Motor neuron (in vitro differentiated cells): Measurements from ENCODE around the gene UCHL5. TPM values are rescaled to one million over a fixed set of nuclear protein-coding genes. Genes with fewer than 3 reads are reported as not detected.

Source experiments
- ATAC-seq, 8 experiments: fragments of 200-7000 bp; cut with Tn5 transposase; replicated peaks in 6 of 8; 2 replicates each; pipeline ENCODE4 v1.8.0; 2021; ENCODE audit warnings: mild to moderate bottlenecking in 8 of 8, moderate library complexity in 8 of 8
- H3K27ac ChIP-seq, 2 donors: fragments of 250-450 bp; sonication (Bioruptor Pico); 2 replicates each; pipeline ENCODE4 v1.9.0; 2021; ENCODE audit warnings: antibody characterized with exemption in 2 of 2, mild to moderate bottlenecking in 2 of 2, moderate library complexity in 1 of 2
- H3K4me1 ChIP-seq, 2 donors: fragments of 250-450 bp; sonication (Bioruptor Pico); replicated peaks in 1 of 2; 2 replicates each; pipeline ENCODE4 v1.6.1; 2021; ENCODE audit warnings: antibody characterized with exemption in 2 of 2, mild to moderate bottlenecking in 2 of 2, moderate library complexity in 1 of 2
- H3K4me3 ChIP-seq, 5 donors: fragments of 250-450 bp; sonication (Bioruptor Pico); 2 replicates each; pipeline ENCODE4 v1.9.0; 2021; ENCODE audit warnings: antibody characterized with exemption in 5 of 5, mild to moderate bottlenecking in 5 of 5, moderate library complexity in 4 of 5
- WGBS, 10 experiments: fragments of 450-650 bp; shearing (Covaris generic); methylation state at CpG; one replicate each; pipeline ENCODE4 v1.0.0; 2022; 5-methylcytosine and 5-hydroxymethylcytosine counted together
- in situ Hi-C, 9 experiments: fragments of 400-800 bp; cut with MboI; loops; one replicate each; pipeline ENCODE4 v1.15.0; 2021; ENCODE audit warnings: low sequenced_read_pairs in 9 of 9, low pct_unique_long_range_greater_than_20kb in 2 of 9; ENCODE audit not compliant: unreplicated experiment in 9 of 9
- total RNA-seq, 8 experiments: library from RNA; unstranded; fragments of 300-600 nt; gene quantifications; 2 replicates each; pipeline versions ENCODE4 v1.2.3 to v1.2.4, GENCODE V29; 2022

UCHL5 gene
- total RNA-seq, 8 experiments from 2014 or later, result 24.7 to 79.2 (median 57.1) TPM

GRCh38 chr1:193083365-193084088 is 24.4 kb upstream of the UCHL5 start:
- Histone ChIP-seq H3K4me3 (no peak overlapping the region), H3K4me1 (no peaks in the 10 kb centered on the region), H3K27ac (no peak overlapping the region)
- WGBS, 10 experiments, result 50 to 100% (median 89%) methylated on average over 2 to 6 of the region's 6 CpGs
- in situ Hi-C loops, result no loop called here
- no peak for ATAC-seq

GRCh38 chr1:193079187-193079586 is 20.0 kb upstream of the UCHL5 start:
- Histone ChIP-seq H3K4me1 (no peaks in the 10 kb centered on the region), H3K27ac (no peak overlapping the region), H3K4me3 (no peak overlapping the region)
- in situ Hi-C loops, result no loop called here
- no peak for ATAC-seq
- 88 to 100% (median 100%) methylated on average over 1 to 3 of the region's 3 CpGs; no CpG with 5 or more reads in 3 of the 10 experiments for WGBS, 10 experiments

GRCh38 chr1:193077991-193078390 is 18.8 kb upstream of the UCHL5 start:
- Histone ChIP-seq H3K27ac (no peak overlapping the region), H3K4me3 (no peak overlapping the region), H3K4me1 (no peaks in the 10 kb centered on the region)
- ATAC-seq, result no peak
- in situ Hi-C loops, result no loop called here

- no peak overlapping the region for H3K27ac ChIP-seq
- H3K4me3 ChIP-seq, result no peak overlapping the region
- ATAC-seq, result no peak
- H3K4me1 ChIP-seq, result no peaks in the 10 kb centered on the region
- in situ Hi-C loops, result no loop called here
- WGBS, 10 experiments, result 40 to 90% (median 71%) methylated on average over 1 to 5 of the region's 5 CpGs; no CpG with 5 or more reads in 2 of the 10 experiments
These were observed 11.8 kb upstream of the UCHL5 start for GRCh38 chr1:193070942-193071341.

DNA sequence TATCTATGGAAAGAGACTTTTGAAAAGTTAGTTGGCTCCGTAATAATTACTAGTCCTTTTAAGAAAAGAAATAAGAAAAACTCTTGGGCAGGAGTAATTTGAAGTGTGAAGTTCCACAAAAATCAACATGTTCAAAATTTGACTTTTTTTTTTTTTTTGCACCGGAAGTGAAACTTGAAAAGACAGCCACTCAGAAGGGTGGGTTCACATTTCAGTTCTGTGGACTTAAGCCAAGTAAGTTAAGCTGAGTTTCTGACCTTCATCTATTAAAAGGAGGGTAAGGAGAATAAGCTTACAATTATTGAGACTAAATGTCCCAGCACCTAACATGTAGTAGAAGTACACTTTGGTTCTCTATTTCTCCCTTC is 11.2 kb upstream of the UCHL5 start:
- WGBS, 10 experiments, result 22 to 100% (median 75%) methylated on average over 1 to 2 of the region's 2 CpGs; no CpG with 5 or more reads in 1 of the 10 experiments
- Histone ChIP-seq H3K4me3 (no peak overlapping the region), H3K4me1 (no peaks in the 10 kb centered on the region), H3K27ac (no peak overlapping the region)
- ATAC-seq, result no peak
- in situ Hi-C loops, result no loop called here

DNA sequence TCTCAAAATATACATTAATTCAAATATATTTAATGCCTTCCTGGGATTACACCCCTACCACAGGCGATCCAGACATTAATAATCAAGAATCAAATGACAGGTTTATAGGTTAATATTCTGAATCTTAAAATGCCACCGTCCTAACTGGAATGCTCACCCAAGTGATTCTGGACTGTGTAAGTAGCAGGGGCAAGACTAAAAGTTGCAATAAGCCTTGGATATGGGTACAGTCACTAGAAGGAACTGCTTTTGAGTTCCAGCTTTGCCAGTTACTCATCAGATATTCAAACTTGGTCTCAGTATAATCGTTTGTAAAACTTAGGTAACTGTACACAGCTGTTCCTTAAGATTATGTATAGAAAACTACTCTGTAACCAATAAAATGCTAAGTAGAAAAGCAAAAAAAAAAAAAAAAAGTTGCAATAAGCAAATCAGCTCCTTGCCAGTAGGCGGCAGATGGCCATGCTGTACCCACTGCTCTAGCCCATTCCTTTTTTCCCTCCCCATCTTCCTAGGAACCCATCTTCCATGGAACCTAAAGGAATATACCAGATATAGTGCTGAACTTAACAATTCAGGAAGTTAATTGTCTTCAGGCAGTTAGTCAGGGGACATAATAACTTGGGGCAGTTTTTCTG is 10.7 kb upstream of the UCHL5 start:
- 28 to 87% (median 81%) methylated on average over 3 to 4 of the region's 4 CpGs for WGBS, 10 experiments
- H3K4me3 ChIP-seq, result no peak overlapping the region
- in situ Hi-C loops, result no loop called here
- ATAC-seq, result peak in 4 of 8 experiments; percentile 10 to 83 (median 52)
- H3K27ac ChIP-seq, result no peak overlapping the region
- no peaks in the 10 kb centered on the region for H3K4me1 ChIP-seq

DNA sequence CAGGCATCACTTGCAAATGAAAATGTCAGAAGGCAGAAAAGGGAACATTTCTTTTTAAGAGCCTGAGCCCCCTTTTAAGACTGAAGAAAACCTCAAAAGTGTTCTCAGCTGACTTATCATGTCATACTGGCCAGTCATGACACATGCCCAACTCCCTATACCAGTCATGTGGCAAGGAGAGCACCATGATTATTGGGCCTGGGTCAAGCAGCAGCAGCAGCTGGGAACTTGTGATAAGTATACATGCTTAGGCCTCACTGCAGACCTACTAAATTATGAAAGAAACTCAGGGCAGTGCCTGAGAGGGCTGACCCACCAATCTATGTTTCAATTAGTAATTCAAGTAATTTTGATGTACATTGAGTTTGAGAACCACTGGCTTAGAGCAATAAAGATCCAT is 8.9 kb upstream of the UCHL5 start:
- Histone ChIP-seq H3K4me1 (no peaks in the 10 kb centered on the region), H3K4me3 (no peak overlapping the region), H3K27ac (no peak overlapping the region)
- peak in 2 of 8 experiments; percentile 25 to 36 for ATAC-seq
- in situ Hi-C loops, result no loop called here

DNA sequence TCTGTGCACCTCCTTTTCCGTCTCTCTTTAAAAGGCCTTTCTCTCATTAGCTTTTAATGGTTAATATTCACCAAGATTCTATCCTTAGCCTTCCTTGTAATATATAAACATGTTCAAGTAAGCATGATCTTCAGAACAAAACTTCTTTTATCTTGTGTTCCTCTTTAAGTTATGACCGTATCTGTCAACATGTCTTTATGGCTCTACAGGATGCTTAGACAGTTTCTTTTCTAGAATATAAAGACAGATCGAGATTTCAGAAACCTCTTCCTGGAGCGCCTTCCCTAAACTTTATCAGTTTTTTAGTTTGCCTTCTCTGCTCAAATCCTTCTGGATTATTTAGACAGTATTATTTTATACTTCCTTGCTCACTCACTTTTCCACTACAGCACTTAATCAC is 7.4 kb upstream of the UCHL5 start:
- Histone ChIP-seq H3K4me3 (no peak overlapping the region), H3K27ac (no peak overlapping the region), H3K4me1 (peaks cover 1 to 6% of the 10 kb centered on the region in 2 donors)
- no peak for ATAC-seq
- in situ Hi-C loops, result no loop called here
- 79 to 98% (median 93%) methylated on average over 2 to 4 of the region's 4 CpGs for WGBS, 10 experiments

GRCh38 chr1:193065954-193066353 is 6.8 kb upstream of the UCHL5 start:
- Histone ChIP-seq H3K4me1 (peaks cover 5 to 12% of the 10 kb centered on the region in 2 donors), H3K27ac (no peak overlapping the region), H3K4me3 (no peak overlapping the region)
- no peak for ATAC-seq
- in situ Hi-C loops, result no loop called here

- Histone ChIP-seq H3K4me3 (no peak overlapping the region), H3K4me1 (peaks cover 7 to 18% of the 10 kb centered on the region in 2 donors), H3K27ac (no peak overlapping the region)
- no peak for ATAC-seq
- in situ Hi-C loops, result no loop called here
- 57 to 100% (median 97%) methylated on average over 1 to 4 of the region's 4 CpGs for WGBS, 10 experiments
These were observed 3.7 kb upstream of the UCHL5 start for GRCh38 chr1:193062698-193063463.

DNA sequence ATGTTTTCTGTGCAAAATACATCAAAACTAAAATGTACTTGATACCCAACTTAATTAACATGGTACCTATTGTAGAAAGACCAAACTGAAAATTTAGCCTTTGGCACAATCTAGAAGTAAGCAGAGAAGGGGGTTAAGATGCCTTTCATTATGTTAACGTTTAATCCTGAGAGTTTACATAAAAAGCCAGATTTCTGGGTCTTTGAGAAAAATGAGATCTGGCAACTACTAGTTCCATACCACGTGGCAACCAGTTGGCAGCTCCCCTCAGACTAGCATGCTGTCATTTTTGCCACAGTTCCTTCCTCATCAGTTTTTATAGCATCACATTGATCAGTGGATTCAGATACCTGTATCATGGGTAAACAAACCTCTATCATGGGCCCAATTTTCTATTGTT is 1.8 kb upstream of the UCHL5 start:
- WGBS, 10 experiments, result 0 to 36% (median 0%) methylated on average over 1 to 2 of the region's 2 CpGs; no CpG with 5 or more reads in 1 of the 10 experiments
- Histone ChIP-seq H3K4me1 (peaks cover 12 to 26% of the 10 kb centered on the region in 2 donors), H3K27ac (no peak overlapping the region), H3K4me3 (peak overlapping the region; percentile 64 to 86 (median 74))
- no peak for ATAC-seq
- in situ Hi-C loops, result no loop called here

- ATAC-seq, result no peak
- Histone ChIP-seq H3K4me3 (peak overlapping the region; percentile 64 to 86 (median 74)), H3K27ac (peak overlapping the region; percentile 89 to 92), H3K4me1 (peaks cover 12 to 26% of the 10 kb centered on the region in 2 donors)
- WGBS, 10 experiments, result 0 to 40% (median 3%) methylated on average over 1 to 4 of the region's 4 CpGs; no CpG with 5 or more reads in 1 of the 10 experiments
- in situ Hi-C loops, result no loop called here
These were observed 1.2 kb upstream of the UCHL5 start for GRCh38 chr1:193060406-193060805.

DNA sequence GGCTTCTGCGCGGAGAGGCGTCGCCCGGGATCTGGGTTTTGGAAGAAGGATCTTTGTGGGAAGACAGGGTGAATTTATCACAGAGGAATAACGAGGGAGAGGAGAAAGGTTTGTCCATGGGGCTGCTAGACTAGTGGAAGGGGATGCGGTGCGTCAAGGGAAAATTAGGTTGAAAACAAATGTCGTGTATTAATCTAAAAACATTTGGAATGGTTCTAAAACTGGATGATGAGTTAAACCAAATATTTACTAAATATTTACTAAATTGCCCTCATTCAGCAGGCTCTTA is 899 bp upstream of the UCHL5 start:
- Histone ChIP-seq H3K4me3 (peak overlapping the region; percentile 64 to 86 (median 74)), H3K4me1 (peaks cover 12 to 26% of the 10 kb centered on the region in 2 donors), H3K27ac (peak overlapping the region; percentile 89 to 92)
- 0 to 3% (median 0%) methylated on average over 1 to 9 of the region's 9 CpGs; no CpG with 5 or more reads in 1 of the 10 experiments for WGBS, 10 experiments
- no peak for ATAC-seq
- in situ Hi-C loops, result no loop called here
